ENCODE measurements around the gene MT1H.

Gene MT1H

GRCh38 chr16:56700631-56701030 is 31.0 kb downstream of the MT1H start:
- no peak overlapping the region for H3K27ac ChIP-seq
- no peak for TF ChIP-seq ZFX (IDR thresholded peaks at IDR 0.05)
- TF ChIP-seq CTCF (conservative IDR thresholded peaks at IDR 0.05) = no peak

GRCh38 chr16:56701534-56701933 is 31.9 kb downstream of the MT1H start:
- H3K27ac ChIP-seq = no peak overlapping the region
- TF ChIP-seq ZFX (IDR thresholded peaks at IDR 0.05) = no peak
- TF ChIP-seq CTCF (conservative IDR thresholded peaks at IDR 0.05) = no peak

GRCh38 chr16:56702836-56703235 is 33.2 kb downstream of the MT1H start:
- TF ChIP-seq ZFX (IDR thresholded peaks at IDR 0.05) = no peak
- TF ChIP-seq CTCF (conservative IDR thresholded peaks at IDR 0.05) = no peak
- H3K27ac ChIP-seq = no peak overlapping the region

GRCh38 chr16:56708525-56709442 is 39.2 kb downstream of the MT1H start:
- no peak for TF ChIP-seq CTCF (conservative IDR thresholded peaks at IDR 0.05)
- TF ChIP-seq ZFX (IDR thresholded peaks at IDR 0.05) = no peak
- no peak overlapping the region for H3K27ac ChIP-seq

GRCh38 chr16:56709443-56710040 is 39.9 kb downstream of the MT1H start:
- no peak overlapping the region for H3K27ac ChIP-seq
- TF ChIP-seq ZFX (IDR thresholded peaks at IDR 0.05) (no peak), CTCF (conservative IDR thresholded peaks at IDR 0.05) (no peak)

GRCh38 chr16:56710181-56710737 is 40.6 kb downstream of the MT1H start:
- TF ChIP-seq ZFX (IDR thresholded peaks at IDR 0.05) (no peak), CTCF (conservative IDR thresholded peaks at IDR 0.05) (no peak)
- no peak overlapping the region for H3K27ac ChIP-seq

GRCh38 chr16:56711862-56712261 is 42.2 kb downstream of the MT1H start:
- no peak for TF ChIP-seq CTCF (conservative IDR thresholded peaks at IDR 0.05)
- TF ChIP-seq ZFX (IDR thresholded peaks at IDR 0.05) = no peak
- H3K27ac ChIP-seq = no peak overlapping the region
